K562 (cell line): ENCODE data around the gene IL11. TPM values are rescaled to one million over a fixed set of nuclear protein-coding genes. Genes with fewer than 3 reads are reported as not detected.

Source experiments
- ATAC-seq: fragments of 200-7000 bp; cut with Tn5 transposase; 3 replicates; pipeline ENCODE4 v1.9.1; 2020; ENCODE audit warnings: moderate library complexity
- Bru-seq: library from RNA; stranded (reverse); fragments of 400-500 nt; gene quantifications from one replicate; lab custom pipeline; 2021; lab: Mats Ljungman, UMichigan
- BruChase-seq, 2 experiments: library from RNA; stranded (reverse); fragments of 400-500 nt; gene quantifications; one replicate each; lab custom pipeline; 2021; lab: Mats Ljungman, UMichigan
- BruUV-seq: library from RNA; stranded (reverse); fragments of 400-500 nt; replicated peaks from 2 replicates; lab custom pipeline; 2021; lab: Mats Ljungman, UMichigan
- CTCF ChIA-PET: fragments of 300-600 bp; formaldehyde crosslinking; extraction: SDS; loops from one replicate; lab custom pipeline; 2021; ENCODE audit warnings: low intra/inter-chr PET ratio; lab: Yijun Ruan, JAX
- POLR2A ChIA-PET: fragments of 300-600, 350-650 bp; sonication (Branson Sonifier 250); formaldehyde crosslinking; extraction: SDS; loops from one replicate; lab custom pipeline; 2021; ENCODE audit warnings: antibody characterized with exemption, inconsistent platforms; lab: Yijun Ruan, JAX
- DNase-seq, 4 experiments: peaks; one replicate each; pipeline versions ENCODE4 v3.0.0 to v3.0.0-alpha.2; 2011 to 2018; ENCODE audit warnings: low spot score in 3 of 4, mixed read lengths in 3 of 4; ENCODE audit errors: extremely low read depth in 1 of 4
- FAIRE-seq: peaks from 2 replicates; lab custom pipeline; 2011; peaks lifted over from hg19 to GRCh38; lab: Jason Lieb, UNC
- H2AFZ ChIP-seq: 2 replicates; pipeline ENCODE4 v1.6.0; 2011; ENCODE audit warnings: low read depth, low read length, control low read depth, inconsistent platforms
- H3K27ac ChIP-seq: fragments of 200-600 bp; 3 replicates; pipeline ENCODE4 v1.8.0; 2011; ENCODE audit warnings: low read depth, mild to moderate bottlenecking, control low read depth, inconsistent platforms, low read length, moderate library complexity, mixed read lengths; ENCODE audit errors: extremely low read depth
- H3K27me3 ChIP-seq, 2 experiments: fragments of 300-600 bp in 1 of 2; 2 replicates in 1 of 2; 3 replicates in 1 of 2; pipeline versions ENCODE4 v1.6.0 to v1.8.0; 2011; ENCODE audit warnings: inconsistent platforms in 2 of 2, low read length in 2 of 2, mild to moderate bottlenecking in 1 of 2, mixed read lengths in 1 of 2, moderate library complexity in 1 of 2; ENCODE audit not compliant: control insufficient read depth in 2 of 2, insufficient read depth in 2 of 2
- H3K36me3 ChIP-seq: fragments of 300-600 bp; 3 replicates; pipeline ENCODE4 v1.8.0; 2011; ENCODE audit warnings: mild to moderate bottlenecking, low read length, inconsistent platforms; ENCODE audit not compliant: control insufficient read depth, insufficient read depth
- H3K4me1 ChIP-seq, 2 experiments: fragments of 200-600 bp in 1 of 2; replicated peaks in 1 of 2; 2 replicates in 1 of 2; 3 replicates in 1 of 2; pipeline versions ENCODE4 v1.5.1 to v1.8.0; 2011; ENCODE audit warnings: inconsistent platforms in 2 of 2, low read length in 2 of 2, mild to moderate bottlenecking in 1 of 2, mixed read lengths in 1 of 2, moderate library complexity in 1 of 2; ENCODE audit not compliant: control insufficient read depth in 2 of 2, insufficient read depth in 2 of 2
- H3K4me2 ChIP-seq: 2 replicates; pipeline ENCODE4 v1.6.1; 2011; ENCODE audit warnings: low read length, control low read depth, inconsistent platforms, mixed read lengths; ENCODE audit not compliant: insufficient read depth
- H3K4me3 ChIP-seq: fragments of 200-600 bp; sonication (generic), shearing (Covaris generic); 2 replicates; pipeline ENCODE4 v1.5.1; 2016; ENCODE audit warnings: control low read depth, inconsistent platforms
- H3K79me2 ChIP-seq: fragments of 200-600 bp; 3 replicates; pipeline ENCODE4 v1.8.0; 2011; ENCODE audit warnings: low read length, inconsistent platforms; ENCODE audit not compliant: control insufficient read depth, insufficient read depth
- H3K9ac ChIP-seq, 2 experiments: 2 replicates each; pipeline versions ENCODE4 v1.6.0 to v1.6.1; 2011; ENCODE audit warnings: low read depth in 2 of 2, low read length in 2 of 2, control low read depth in 1 of 2, inconsistent platforms in 1 of 2, mild to moderate bottlenecking in 1 of 2, mixed read lengths in 1 of 2; ENCODE audit not compliant: insufficient read depth in 1 of 2
- H3K9me1 ChIP-seq: one replicate; pipeline ENCODE4 v1.6.0; 2011; ENCODE audit warnings: inconsistent platforms, mild to moderate bottlenecking, low read length, moderate library complexity; ENCODE audit not compliant: control insufficient read depth, insufficient read depth
- H3K9me3 ChIP-seq: replicated peaks from 2 replicates; pipeline ENCODE4 v1.5.1; 2011; ENCODE audit warnings: low read depth, low read length, inconsistent platforms; ENCODE audit not compliant: control insufficient read depth, insufficient read depth
- H4K20me1 ChIP-seq: replicated peaks from 2 replicates; pipeline ENCODE4 v1.6.1; 2011; ENCODE audit warnings: low read length, inconsistent platforms, mixed read lengths; ENCODE audit not compliant: control insufficient read depth, insufficient read depth
- OTX1 ChIP-seq: fragments of 450-650 bp; formaldehyde crosslinking; IDR thresholded peaks from 2 replicates; pipeline ENCODE4 v1.4.0; 2022; ENCODE audit warnings: mild to moderate bottlenecking
- REST ChIP-seq, 2 experiments: fragments of 450-650 bp; formaldehyde crosslinking in 1 of 2; IDR thresholded peaks; 2 replicates each; pipeline versions ENCODE4 v1.4.0 to v1.6.1; 2014 to 2020; ENCODE audit warnings: mild to moderate bottlenecking in 2 of 2, borderline replicate concordance in 1 of 2, low read depth in 1 of 2
- WGBS: fragments of 100-300 bp; shearing (Covaris generic); methylation state at CpG from one replicate; pipeline ENCODE4 v1.1.6; 2016; ENCODE audit warnings: low coverage, mixed read lengths; ENCODE audit not compliant: insufficient coverage; ENCODE audit errors: missing lambda C conversion rate; 5-methylcytosine and 5-hydroxymethylcytosine counted together
- in situ Hi-C: fragments of 300-500 bp; cut with MboI; formaldehyde crosslinking; loops from 4 replicates; pipeline ENCODE4 v1.15.0; 2018; ENCODE audit warnings: inconsistent platforms, mixed read lengths
- intact Hi-C: fragments of 100-400 bp; cut with micrococcal nuclease; formaldehyde crosslinking; loops from 2 replicates; pipeline ENCODE4 v1.14.2; 2022
- long read RNA-seq, 3 experiments: library from polyadenylated mRNA in 2 of 3; library from RNA in 1 of 3; unstranded in 2 of 3; stranded (forward) in 1 of 3; transcript quantifications; one replicate each; pipeline ENCODE4 v2.0.0, GENCODE V29; 2019 to 2022
- polyA minus RNA-seq, 3 experiments: library from RNA; depleted of rRNA, polyadenylated mRNA; stranded (reverse); fragments of >200 nt; gene quantifications; 2 replicates each; pipeline ENCODE4 v1.2.3, GENCODE V29; 2011
- polyA plus RNA-seq, 8 experiments: library from polyadenylated mRNA; depleted of rRNA in 4 of 8; stranded (reverse) in 5 of 8; unstranded in 3 of 8; fragments of >200 nt; fragmentation: Nextera tagmentation in 2 of 8; fragmentation: Illumina TruSeq in 1 of 8; extraction: Ambion mirVana in 2 of 8; extraction: Trizol in 1 of 8; gene quantifications; 2 replicates each; pipeline versions ENCODE4 v1.2.1 to v1.2.3, GENCODE V29; 2011 to 2014; ENCODE audit warnings: inconsistent platforms in 1 of 8, missing spikeins in 1 of 8
- total RNA-seq, 7 experiments: library from RNA; depleted of rRNA in 6 of 7; stranded (reverse); fragments of >200 nt in 6 of 7; fragmentation: Illumina TruSeq in 2 of 7; extraction: Trizol in 2 of 7; gene quantifications; 2 replicates each; pipeline versions ENCODE4 v1.2.1 to v1.2.3, GENCODE V29; 2011 to 2021; ENCODE audit warnings: low replicate concordance in 1 of 7

IL11 gene
- 0.28 and 0.97 TPM in 2 replicates for total RNA-seq (2011; cell fraction: chromatin; rRNA removed; ENCODE audit: low replicate concordance)
- total RNA-seq (2011; cell fraction: nucleolus; rRNA removed), result 1.0 TPM in 1 of 2 replicates, not detected in the other
- total RNA-seq (2011; cell fraction: nucleoplasm; rRNA removed), result 0.53 and 0.81 TPM in 2 replicates
- total RNA-seq (2014; rRNA removed) (not detected in 2 replicates), total RNA-seq (2014; rRNA removed; fragmentation: Illumina TruSeq; extraction: Trizol) (not detected in 2 replicates), total RNA-seq (2015; rRNA removed; fragmentation: Illumina TruSeq; extraction: Trizol) (not detected in 2 replicates), total RNA-seq (2021) (not detected in 2 replicates), polyA plus RNA-seq (2011; rRNA removed) (0.19 and 0.42 TPM in 2 replicates), polyA plus RNA-seq (2014; fragmentation: Illumina TruSeq; extraction: Trizol) (0.06 TPM in 1 of 2 replicates, not detected in the other), polyA plus RNA-seq (2014; fragmentation: Nextera tagmentation; extraction: Ambion mirVana) (not detected), polyA plus RNA-seq (2014; rRNA removed) (0.04 TPM in 1 of 2 replicates, not detected in the other), polyA minus RNA-seq (2011; rRNA and poly(A)+ RNA removed) (0.11 TPM in 1 of 2 replicates, not detected in the other), Bru-seq, nascent RNA (percentile 25 among the genes with signal in this experiment), BruChase-seq, experiment 1, labeled RNA remaining after a 2-hour chase (percentile 12 among the genes with signal in this experiment), BruChase-seq, experiment 2, labeled RNA remaining after a 6-hour chase (percentile 12 among the genes with signal in this experiment)
- polyA plus RNA-seq (2011; cell fraction: cytosol; rRNA removed), result 0.12 and 1.5 TPM in 2 replicates
- 1.2 and 3.6 TPM in 2 replicates for polyA plus RNA-seq (2011; cell fraction: nucleus; rRNA removed)
- 0.10 and 0.19 TPM in 2 replicates for polyA plus RNA-seq (2012)
- 0.86 TPM in 1 of 2 replicates, not detected in the other for polyA minus RNA-seq (2011; cell fraction: cytosol; rRNA and poly(A)+ RNA removed)
- 0.40 TPM in 1 of 2 replicates, not detected in the other for polyA minus RNA-seq (2011; cell fraction: nucleus; rRNA and poly(A)+ RNA removed)
- long read RNA-seq, experiment 1, result 0 reads
- long read RNA-seq, experiment 2, result 0 reads
- long read RNA-seq, experiment 3, result 0 reads

GRCh38 chr19:55370305-55370988 lies at the start of gene IL11:
IL11 (minus strand) TSS chr19:55370463; CDS start chr19:55370310, 153 bp downstream.
- H3K9me3 ChIP-seq, result no peaks in the 10 kb centered on the region
- no peak within 1 kb of the TSS for H3K27ac ChIP-seq
- ChIA-PET CTCF (no interaction called here), POLR2A (interaction anchor here (0.9 to 2.6 kb wide), 3 partner anchors 10 to 14 kb away, joined by 3 to 12 read pairs (median 4); partner anchors contain the start of gene TMEM238)
- H3K4me1 ChIP-seq, result peaks cover 2 to 61% of the 10 kb centered on the region in 2 experiments; a peak in 4 of 5 replicates
- no peaks in the 10 kb centered on the region for H3K79me2 ChIP-seq
- FAIRE-seq, result peak; percentile 35
- peak within 1 kb of the TSS in 1 of 2 experiments; percentile 81; a peak in 2 of 4 replicates for H3K9ac ChIP-seq
- H3K4me2 ChIP-seq, result peak within 1 kb of the TSS; percentile 39; the same call in 1 of the 2 replicates
- in situ Hi-C loops, result no loop called here
- ATAC-seq, result no peak
- no peaks in the 10 kb centered on the region for H3K9me1 ChIP-seq
- no peaks in the 10 kb centered on the region for H3K36me3 ChIP-seq
- intact Hi-C loops, result no loop called here
- no peak for DNase-seq
- H4K20me1 ChIP-seq, result 0 out of 2 replicates have a peak, but pooled peaks cover 3% of the 10 kb centered on the region
- H3K4me3 ChIP-seq, result peak within 1 kb of the TSS; percentile 19; the same call in 1 of the 2 replicates
- BruUV-seq, result no TSS peak
- peaks cover 11% of the 10 kb centered on the region in 2 experiments; a peak in 4 of 5 replicates for H3K27me3 ChIP-seq
- peak within 1 kb of the TSS; percentile 63; the same call in 1 of the 2 replicates for H2AFZ ChIP-seq
- 27% methylated on average over 8 of the region's 32 CpGs for WGBS
- 0 out of 2 replicates have a peak, but pooled peaks have one; percentile 12 for TF ChIP-seq OTX1 (CRISPR knock-in tag)
- TF ChIP-seq REST (IDR thresholded peaks at IDR 0.05; ENCODE audit: borderline replicate concordance), result no peak
- no peak for TF ChIP-seq REST (CRISPR knock-in tag; IDR thresholded peaks at IDR 0.05; ENCODE audit: low read depth)
